ENCODE results near the gene TNFRSF19.
"Not testable (repeated sequence)": the region's sequence is repeated elsewhere in the genome, so short reads cannot be mapped to it uniquely, and the experiment has no call there.

Gene TNFRSF19

GRCh38 chr13:23658929-23659541 lies 88.8 kb downstream of the TNFRSF19 start:
- Mint-ChIP-seq H3K9me3 (no peaks in the 10 kb centered on the region), H3K4me3 (no peak overlapping the region), H3K27ac (no peak overlapping the region), H3K4me1 (ENCODE audit: low read depth) (no peaks in the 10 kb centered on the region), H3K36me3 (ENCODE audit: low read depth) (no peaks in the 10 kb centered on the region), H3K27me3 (no peaks in the 10 kb centered on the region)
- DNase-seq: no peak

- Mint-ChIP-seq H3K4me3 (no peak overlapping the region), H3K27ac (no peak overlapping the region), H3K4me1 (ENCODE audit: low read depth) (no peaks in the 10 kb centered on the region), H3K27me3 (peaks cover 2% of the 10 kb centered on the region), H3K36me3 (ENCODE audit: low read depth) (no peaks in the 10 kb centered on the region), H3K9me3 (no peaks in the 10 kb centered on the region)
- no peak for DNase-seq
Observed at GRCh38 chr13:23660249-23660648, 90.0 kb downstream of the TNFRSF19 start.

GRCh38 chr13:23666582-23666981 lies 96.4 kb downstream of the TNFRSF19 start:
- Mint-ChIP-seq H3K9me3 (no peaks in the 10 kb centered on the region), H3K36me3 (ENCODE audit: low read depth) (no peaks in the 10 kb centered on the region), H3K4me1 (ENCODE audit: low read depth) (no peaks in the 10 kb centered on the region), H3K27me3 (peaks cover 7% of the 10 kb centered on the region), H3K4me3 (no peak overlapping the region), H3K27ac (no peak overlapping the region)
- no peak for DNase-seq

GRCh38 chr13:23667750-23668149 lies 97.5 kb downstream of the TNFRSF19 start:
- Mint-ChIP-seq H3K9me3 (no peaks in the 10 kb centered on the region), H3K27me3 (peaks cover 16% of the 10 kb centered on the region), H3K4me1 (ENCODE audit: low read depth) (no peaks in the 10 kb centered on the region), H3K4me3 (no peak overlapping the region), H3K27ac (no peak overlapping the region), H3K36me3 (ENCODE audit: low read depth) (no peaks in the 10 kb centered on the region)
- DNase-seq: no peak

- Mint-ChIP-seq H3K4me1 (ENCODE audit: low read depth) (peaks cover 1% of the 10 kb centered on the region), H3K9me3 (no peaks in the 10 kb centered on the region), H3K27ac (no peak overlapping the region), H3K36me3 (ENCODE audit: low read depth) (no peaks in the 10 kb centered on the region), H3K27me3 (peaks cover 20% of the 10 kb centered on the region), H3K4me3 (no peak overlapping the region)
- DNase-seq: no peak
Observed at GRCh38 chr13:23668562-23668961, 98.3 kb downstream of the TNFRSF19 start.

- Mint-ChIP-seq H3K4me1 (ENCODE audit: low read depth) (peaks cover 11% of the 10 kb centered on the region), H3K27me3 (peaks cover 23% of the 10 kb centered on the region), H3K36me3 (ENCODE audit: low read depth) (no peaks in the 10 kb centered on the region), H3K9me3 (no peaks in the 10 kb centered on the region), H3K27ac (no peak overlapping the region), H3K4me3 (no peak overlapping the region)
- no peak for DNase-seq
Observed at GRCh38 chr13:23670793-23671192, 100.6 kb downstream of the TNFRSF19 start.

GRCh38 chr13:23671377-23671776 lies 101.2 kb downstream of the TNFRSF19 start:
- H3K27me3 Mint-ChIP-seq: peaks cover 23% of the 10 kb centered on the region
- no peak for DNase-seq
- H3K36me3 Mint-ChIP-seq (ENCODE audit: low read depth): no peaks in the 10 kb centered on the region
- peaks cover 11% of the 10 kb centered on the region for H3K4me1 Mint-ChIP-seq (ENCODE audit: low read depth)
- no peak overlapping the region for H3K27ac Mint-ChIP-seq
- no peaks in the 10 kb centered on the region for H3K9me3 Mint-ChIP-seq
- H3K4me3 Mint-ChIP-seq: no peak overlapping the region

- H3K36me3 Mint-ChIP-seq (ENCODE audit: low read depth): no peaks in the 10 kb centered on the region
- no peak overlapping the region for H3K4me3 Mint-ChIP-seq
- peaks cover 25% of the 10 kb centered on the region for H3K27me3 Mint-ChIP-seq
- no peaks in the 10 kb centered on the region for H3K9me3 Mint-ChIP-seq
- no peak for DNase-seq
- H3K4me1 Mint-ChIP-seq (ENCODE audit: low read depth): peaks cover 11% of the 10 kb centered on the region
- H3K27ac Mint-ChIP-seq: no peak overlapping the region
Observed at GRCh38 chr13:23671897-23672296, 101.7 kb downstream of the TNFRSF19 start.

GRCh38 chr13:23672616-23673015 lies 102.4 kb downstream of the TNFRSF19 start:
- no peaks in the 10 kb centered on the region for H3K36me3 Mint-ChIP-seq (ENCODE audit: low read depth)
- peaks cover 11% of the 10 kb centered on the region for H3K4me1 Mint-ChIP-seq (ENCODE audit: low read depth)
- H3K27ac Mint-ChIP-seq: no peak overlapping the region
- H3K4me3 Mint-ChIP-seq: no peak overlapping the region
- no peak for DNase-seq
- no peaks in the 10 kb centered on the region for H3K9me3 Mint-ChIP-seq
- H3K27me3 Mint-ChIP-seq: peaks cover 31% of the 10 kb centered on the region

- H3K27me3 Mint-ChIP-seq: peaks cover 31% of the 10 kb centered on the region
- H3K9me3 Mint-ChIP-seq: no peaks in the 10 kb centered on the region
- no peak for DNase-seq
- no peak overlapping the region for H3K27ac Mint-ChIP-seq
- H3K4me1 Mint-ChIP-seq (ENCODE audit: low read depth): peaks cover 11% of the 10 kb centered on the region
- H3K4me3 Mint-ChIP-seq: no peak overlapping the region
- H3K36me3 Mint-ChIP-seq (ENCODE audit: low read depth): no peaks in the 10 kb centered on the region
Observed at GRCh38 chr13:23673354-23673753, 103.1 kb downstream of the TNFRSF19 start.

- Mint-ChIP-seq H3K4me3 (no peak overlapping the region), H3K9me3 (no peaks in the 10 kb centered on the region), H3K4me1 (ENCODE audit: low read depth) (peaks cover 16% of the 10 kb centered on the region), H3K27ac (no peak overlapping the region), H3K36me3 (ENCODE audit: low read depth) (no peaks in the 10 kb centered on the region), H3K27me3 (peaks cover 27% of the 10 kb centered on the region)
- no peak for DNase-seq
Observed at GRCh38 chr13:23673867-23674605, 103.8 kb downstream of the TNFRSF19 start.

GRCh38 chr13:23674795-23675640 lies 104.8 kb downstream of the TNFRSF19 start:
- H3K36me3 Mint-ChIP-seq (ENCODE audit: low read depth): no peaks in the 10 kb centered on the region
- no peak for DNase-seq
- peaks cover 22% of the 10 kb centered on the region for H3K4me1 Mint-ChIP-seq (ENCODE audit: low read depth)
- H3K4me3 Mint-ChIP-seq: no peak overlapping the region
- H3K27me3 Mint-ChIP-seq: peaks cover 27% of the 10 kb centered on the region
- H3K27ac Mint-ChIP-seq: no peak overlapping the region
- no peaks in the 10 kb centered on the region for H3K9me3 Mint-ChIP-seq

GRCh38 chr13:23677679-23678288 lies 107.6 kb downstream of the TNFRSF19 start:
- H3K4me1 Mint-ChIP-seq (ENCODE audit: low read depth): peaks cover 22% of the 10 kb centered on the region
- not testable (repeated sequence) for H3K36me3 Mint-ChIP-seq (ENCODE audit: low read depth); H3K9me3 Mint-ChIP-seq; H3K27ac Mint-ChIP-seq; H3K4me3 Mint-ChIP-seq; DNase-seq
- H3K27me3 Mint-ChIP-seq: peaks cover 17% of the 10 kb centered on the region

GRCh38 chr13:23678795-23679194 lies 108.6 kb downstream of the TNFRSF19 start:
- H3K4me1 Mint-ChIP-seq (ENCODE audit: low read depth): peaks cover 19% of the 10 kb centered on the region
- no peak overlapping the region for H3K27ac Mint-ChIP-seq
- DNase-seq: no peak

More at GRCh38 chr13:23678795-23679194, 108.6 kb downstream of the TNFRSF19 start:
- H3K4me3 Mint-ChIP-seq: no peak overlapping the region
- H3K9me3 Mint-ChIP-seq: peaks cover 5% of the 10 kb centered on the region
- H3K27me3 Mint-ChIP-seq: peaks cover 11% of the 10 kb centered on the region
- no peaks in the 10 kb centered on the region for H3K36me3 Mint-ChIP-seq (ENCODE audit: low read depth)
